IPS-NIHi11 (cell line): Measurements from ENCODE around the gene PITPNM3.

ENCODE experiments used
- DNase-seq: peaks from one replicate; pipeline ENCODE4 v3.0.0; 2012; ENCODE audit warnings: mixed read lengths, low spot score

Gene PITPNM3

GRCh38 chr17:6526362-6527152 is 29.8 kb downstream of the PITPNM3 start:
- DNase-seq: no peak

- DNase-seq: no peak
Measured at GRCh38 chr17:6525731-6526130, 30.6 kb downstream of the PITPNM3 start.

GRCh38 chr17:6525141-6525540 is 31.2 kb downstream of the PITPNM3 start:
- DNase-seq: no peak

GRCh38 chr17:6524520-6524919 is 31.8 kb downstream of the PITPNM3 start:
- no peak for DNase-seq

GRCh38 chr17:6523809-6524355 is 32.5 kb downstream of the PITPNM3 start:
- DNase-seq: no peak

DNA sequence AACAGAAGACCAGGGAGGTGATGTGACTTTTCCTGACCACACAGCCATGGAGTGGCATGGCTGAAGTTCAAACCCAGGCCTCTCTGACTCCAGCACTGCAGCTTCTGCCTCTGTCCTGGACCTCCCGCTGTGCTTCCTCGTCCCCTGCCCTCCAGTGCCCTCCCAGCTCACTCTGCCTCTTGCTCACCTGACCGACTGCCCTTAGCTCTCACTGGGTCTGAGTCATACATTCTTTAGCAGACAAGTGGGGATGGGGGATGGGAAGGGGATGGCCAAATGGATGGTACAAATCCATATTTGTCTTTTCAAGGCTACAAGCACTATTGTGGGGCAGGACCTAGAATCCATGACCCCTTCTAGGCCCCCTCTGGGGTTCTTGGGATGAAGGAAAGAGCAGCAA is 33.0 kb downstream of the PITPNM3 start:
- peak; percentile 35 for DNase-seq

DNA sequence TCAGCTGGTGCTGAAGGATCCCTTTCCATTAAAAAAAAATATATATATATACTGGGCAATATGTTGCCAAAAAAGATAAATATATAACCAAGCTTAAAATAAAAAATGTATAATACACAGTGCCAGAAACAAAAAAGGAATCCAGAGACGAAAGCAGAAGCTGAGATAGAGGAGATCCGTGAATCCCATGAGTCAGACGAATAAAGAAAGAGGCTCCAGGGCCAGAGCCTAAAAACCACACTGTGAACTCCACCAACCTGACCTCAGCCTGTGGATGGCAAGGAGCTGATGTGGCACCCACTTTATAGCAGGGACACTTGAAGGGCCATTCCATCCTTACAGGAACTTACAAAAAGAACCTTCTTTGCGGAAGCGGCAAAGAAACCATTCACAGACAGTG is 34.8 kb downstream of the PITPNM3 start:
- no peak for DNase-seq

DNA sequence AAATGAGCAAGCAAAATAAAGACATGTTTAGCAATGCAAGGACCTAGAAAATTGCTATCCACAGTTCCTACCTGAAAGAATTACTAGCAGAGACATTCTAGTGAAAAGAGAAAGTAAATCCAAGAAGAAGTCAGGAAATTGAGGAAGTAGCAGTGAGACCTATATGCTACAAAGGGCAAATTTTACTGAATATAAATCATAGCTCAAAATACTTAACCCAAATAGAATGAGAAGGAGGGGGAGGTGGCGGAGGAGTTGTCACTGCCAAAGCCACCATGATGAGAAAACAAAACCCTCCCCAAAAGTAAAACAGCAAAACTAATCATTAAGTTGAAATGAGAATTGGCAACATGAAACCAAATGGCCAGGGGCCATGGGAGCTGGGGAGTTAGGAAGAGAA is 39.3 kb downstream of the PITPNM3 start:
- no peak for DNase-seq

DNA sequence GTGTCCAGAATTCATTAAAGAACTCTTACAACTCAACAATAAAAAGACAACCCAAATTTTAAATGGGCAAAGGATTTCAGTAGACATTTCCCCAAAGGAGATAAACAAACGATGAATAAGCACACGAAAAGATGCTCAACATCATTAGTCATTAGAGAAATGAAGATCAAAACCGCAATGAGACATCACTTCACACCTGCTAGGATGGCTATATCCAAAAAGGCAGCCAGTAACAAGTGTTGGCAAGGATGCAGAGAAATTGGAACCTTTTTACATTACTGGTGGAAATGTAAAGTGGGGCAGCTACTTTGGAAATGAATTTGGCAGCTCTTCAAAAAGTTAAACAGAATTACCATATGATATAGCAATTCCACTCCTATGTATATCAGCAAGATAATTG is 42.0 kb downstream of the PITPNM3 start:
- no peak for DNase-seq

GRCh38 chr17:6512552-6512951 is 43.8 kb downstream of the PITPNM3 start:
- DNase-seq: no peak

GRCh38 chr17:6510321-6510977 is 45.9 kb downstream of the PITPNM3 start:
- no peak for DNase-seq

DNA sequence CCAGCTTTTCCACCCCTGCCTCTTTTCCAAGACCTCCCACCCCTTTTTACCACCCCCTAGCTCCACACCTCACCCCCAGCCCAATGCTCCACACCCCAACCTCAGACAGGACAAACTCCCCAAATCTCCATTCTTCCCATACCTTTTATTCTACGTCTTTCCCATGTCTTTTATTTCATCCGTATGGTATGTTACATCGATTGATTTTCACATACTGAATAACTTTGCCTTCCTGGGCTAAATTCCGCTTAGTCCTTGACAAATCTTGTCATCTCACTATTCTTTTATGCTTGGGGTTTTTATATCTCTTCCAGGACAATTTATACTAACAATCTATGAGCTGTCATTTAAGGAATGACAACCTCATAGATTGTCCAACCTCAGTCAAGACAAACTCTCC is 46.4 kb downstream of the PITPNM3 start:
- no peak for DNase-seq

- DNase-seq: peak; percentile 72
Measured at GRCh38 chr17:6509031-6509771, 47.2 kb downstream of the PITPNM3 start.

DNA sequence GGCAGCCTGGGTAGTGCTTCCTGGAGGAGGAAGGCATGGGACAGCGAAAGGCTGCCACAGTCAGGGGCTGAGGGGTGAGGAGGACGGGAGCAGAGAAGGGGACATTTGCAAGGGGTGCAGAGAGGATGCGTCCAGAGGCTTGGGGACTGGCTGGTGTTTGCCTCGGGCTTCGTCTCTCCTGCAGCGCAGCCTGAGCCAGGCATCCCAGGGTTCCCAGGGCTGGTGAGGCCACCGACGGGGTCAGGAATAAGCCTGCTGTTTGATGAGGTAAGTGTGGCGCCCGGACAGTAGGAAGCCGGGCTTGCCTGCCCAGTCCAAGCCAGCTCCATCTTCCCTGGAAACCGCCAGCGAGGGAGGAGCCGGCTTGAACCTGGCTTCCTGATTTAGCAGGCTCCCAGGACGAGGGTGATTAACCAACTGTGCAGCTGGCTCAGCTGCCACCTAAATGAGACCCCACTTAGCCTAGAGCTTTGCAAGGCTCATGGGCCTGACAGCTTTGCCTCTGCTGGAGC is 47.8 kb downstream of the PITPNM3 start:
- DNase-seq: no peak

DNA sequence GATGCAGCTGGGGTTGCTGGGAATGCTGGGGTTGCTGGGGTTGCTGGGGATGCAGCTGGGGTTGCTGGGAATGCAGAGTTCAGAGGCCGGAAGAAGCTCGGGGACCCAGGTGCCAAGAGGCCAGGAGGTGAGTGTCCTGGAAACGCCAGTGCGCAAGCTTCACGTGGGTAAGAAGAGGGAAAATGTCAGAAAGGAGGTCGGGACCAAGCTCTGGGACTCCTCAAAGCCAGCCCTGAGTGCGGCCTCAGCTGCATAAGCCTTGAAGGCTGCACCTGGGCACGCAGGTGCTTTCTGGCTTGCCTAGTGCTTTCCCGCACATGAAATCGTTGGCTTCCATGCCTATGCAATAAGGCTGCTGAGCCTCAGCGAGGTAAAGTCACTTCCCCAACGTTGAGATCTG is 48.3 kb downstream of the PITPNM3 start:
- DNase-seq: no peak

DNA sequence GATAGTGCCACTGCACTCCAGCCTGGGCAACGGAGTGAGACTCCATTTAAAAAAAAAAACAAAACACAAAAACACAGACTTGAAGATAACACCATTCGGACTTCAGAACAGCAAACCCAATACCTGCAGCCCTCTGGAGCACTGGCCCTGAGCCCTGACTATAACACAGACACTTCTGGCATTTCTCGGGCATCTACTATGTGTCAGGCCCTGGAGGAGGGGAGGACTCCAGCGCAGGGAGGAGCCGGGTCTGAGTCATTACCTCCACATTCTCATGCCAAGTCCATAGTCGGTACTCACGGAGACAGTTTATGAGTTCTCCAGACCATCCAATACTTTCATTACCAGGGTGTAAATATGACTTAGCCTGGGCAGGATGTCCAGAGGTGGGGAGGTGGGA is 48.8 kb downstream of the PITPNM3 start:
- DNase-seq: no peak

DNA sequence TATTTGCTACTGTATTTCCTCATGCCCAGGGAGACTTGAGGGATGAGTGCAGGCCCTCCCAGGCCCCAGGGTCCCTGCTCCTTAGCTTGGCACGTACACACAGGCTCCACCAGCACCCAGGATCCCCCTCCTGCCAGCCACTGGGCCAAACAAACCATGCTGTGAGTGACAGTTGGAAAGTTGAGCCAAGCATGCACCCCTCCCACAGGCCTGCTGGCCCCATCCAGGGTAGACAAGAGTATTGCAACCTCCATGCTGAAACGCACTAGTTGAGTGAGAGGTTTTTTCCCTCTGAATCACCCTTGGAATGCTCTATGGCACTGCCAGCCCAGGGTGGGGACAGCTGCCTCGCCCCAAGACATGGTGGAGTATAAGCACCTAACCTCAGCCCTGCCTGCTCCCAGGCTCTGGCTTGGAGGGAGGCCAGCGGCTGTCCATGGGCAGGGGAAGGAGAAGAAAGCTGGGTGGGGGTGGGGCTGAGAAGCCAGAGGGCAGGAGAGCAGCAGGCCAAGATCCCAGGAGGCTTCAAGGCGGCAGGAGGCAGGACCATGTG is 49.6 kb downstream of the PITPNM3 start:
- DNase-seq: no peak

DNA sequence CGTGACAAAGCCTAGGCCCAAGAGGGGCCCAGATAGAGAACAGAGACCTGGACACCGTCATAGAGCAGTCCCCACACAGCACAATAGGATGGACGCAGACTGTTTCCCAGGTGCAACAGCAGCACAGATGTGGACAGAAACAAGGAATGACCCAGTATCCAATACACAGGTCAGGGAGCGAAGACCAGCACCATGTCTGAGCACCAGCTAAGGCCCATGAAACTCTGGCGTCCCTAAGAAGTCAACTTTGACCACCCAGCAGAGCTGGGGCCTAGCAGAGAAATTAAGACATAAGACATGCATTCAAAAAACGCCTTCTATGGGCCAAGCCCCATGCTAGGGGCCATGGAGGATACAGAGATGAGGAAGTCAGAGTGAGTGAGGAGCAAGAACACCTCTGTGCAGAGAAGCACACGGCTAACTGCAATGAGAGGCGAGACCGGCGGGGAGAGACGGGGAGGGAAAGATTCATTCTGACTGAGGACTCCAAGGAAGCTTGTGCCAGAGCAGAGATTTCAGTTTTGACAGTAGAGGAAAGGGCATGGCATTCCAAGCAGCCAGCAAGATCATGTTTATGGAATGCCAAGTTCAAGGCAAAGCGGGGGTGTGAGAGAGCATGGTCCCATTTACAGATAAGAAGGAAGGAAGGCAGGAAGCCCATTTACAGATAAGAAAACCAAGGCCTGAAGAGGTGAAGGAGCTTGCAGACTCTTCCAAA is 50.8 kb downstream of the PITPNM3 start:
- no peak for DNase-seq

- DNase-seq: no peak
Measured at GRCh38 chr17:6503641-6504195, 52.6 kb downstream of the PITPNM3 start.

DNA sequence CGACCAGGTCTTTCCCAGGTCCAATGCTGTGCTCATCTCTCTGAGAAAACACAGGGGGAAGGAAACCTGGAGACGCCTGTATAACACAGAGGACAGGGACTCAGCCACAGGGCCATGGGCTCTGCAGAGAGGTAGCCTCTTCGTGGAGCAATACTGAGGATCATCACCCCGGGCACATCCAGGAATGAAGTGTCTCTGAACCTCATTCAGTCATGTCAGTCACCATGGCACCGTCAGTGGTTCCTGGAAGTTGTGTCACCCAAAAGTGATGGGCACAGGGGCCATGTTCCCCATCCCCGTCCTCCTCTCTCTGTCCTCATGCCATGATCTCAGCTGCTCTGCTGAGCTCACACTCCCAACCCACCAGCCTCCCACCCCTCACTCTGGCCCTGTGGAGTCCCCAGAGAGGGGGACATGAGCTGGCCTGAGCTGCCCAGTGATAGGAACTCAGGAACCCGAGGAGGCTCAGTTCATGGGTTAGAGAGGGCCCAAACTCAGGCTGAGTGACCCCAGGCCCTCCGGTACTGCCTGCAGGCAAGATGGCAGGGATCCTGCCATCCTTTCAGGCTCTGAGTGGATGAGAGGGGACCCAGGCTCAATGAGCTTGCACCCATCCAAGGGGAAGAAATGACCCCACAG is 53.4 kb downstream of the PITPNM3 start:
- DNase-seq: no peak

DNA sequence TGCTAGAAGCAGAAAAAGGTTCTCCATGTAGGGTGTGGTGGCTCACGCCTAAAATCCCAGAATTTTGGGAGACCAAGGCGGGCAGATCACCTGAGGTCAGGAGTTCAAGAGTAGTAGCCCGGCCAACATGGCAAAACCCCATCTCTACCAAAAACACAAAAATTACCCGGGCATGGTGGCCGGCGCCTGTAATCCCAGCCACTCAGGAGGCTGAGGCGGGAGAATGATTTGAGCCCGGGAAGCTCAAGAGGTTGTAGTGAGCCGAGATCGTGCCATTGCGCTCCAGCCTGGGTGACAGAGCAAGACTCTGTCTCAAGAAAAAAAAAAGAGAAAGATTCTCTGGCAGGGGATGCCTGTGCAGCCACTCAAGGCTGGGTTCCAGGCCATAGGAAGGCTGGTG is 54.2 kb downstream of the PITPNM3 start:
- no peak for DNase-seq
